K562 (cell line): ENCODE data around the gene CDHR2. TPM values are rescaled to one million over a fixed set of nuclear protein-coding genes. Genes with fewer than 3 reads are reported as not detected.

Experiments used
- BACH1 ChIP-seq: fragments of 200-800 bp; sonication (Bioruptor generic); IDR thresholded peaks from 2 replicates; pipeline ENCODE4 v1.6.1; 2016; ENCODE audit warnings: missing genetic modification characterization, missing compliant biosample characterization
- CEBPZ ChIP-seq: fragments of 150-350 bp; IDR thresholded peaks from 2 replicates; pipeline ENCODE4 v1.6.1; 2014; ENCODE audit warnings: low read depth, mild to moderate bottlenecking, low read length, borderline replicate concordance
- COPS2 ChIP-seq: fragments of 450-650 bp; conservative IDR thresholded peaks from 2 replicates; pipeline ENCODE4 v1.6.1; 2016; ENCODE audit warnings: mild to moderate bottlenecking, moderate library complexity
- DMBX1 ChIP-seq: fragments of 250-450 bp; sonication (Bioruptor Pico); IDR thresholded peaks from 2 replicates; pipeline ENCODE4 v1.8.0; 2022; ENCODE audit warnings: inconsistent platforms, mild to moderate bottlenecking, moderate library complexity, borderline replicate concordance
- GMEB1 ChIP-seq: fragments of 250-450 bp; sonication (Bioruptor Pico); IDR thresholded peaks from 2 replicates; pipeline ENCODE4 v1.4.0; 2020; ENCODE audit warnings: mild to moderate bottlenecking
- GTF2A2 ChIP-seq: IDR thresholded peaks from 2 replicates; pipeline ENCODE4 v1.6.1; 2016; ENCODE audit warnings: mild to moderate bottlenecking, missing genetic modification characterization, missing compliant biosample characterization
- PKNOX1 ChIP-seq: fragments of 450-650 bp; IDR thresholded peaks from 2 replicates; pipeline ENCODE4 v1.6.1; 2016
- RBFOX2 ChIP-seq: fragments of 200-400 bp; formaldehyde crosslinking; IDR thresholded peaks from 2 replicates; pipeline ENCODE4 v1.6.1; 2017; ENCODE audit warnings: low read depth, mild to moderate bottlenecking, low read length, moderate library complexity
- RFX1 ChIP-seq: fragments of 450-650 bp; IDR thresholded peaks from 2 replicates; pipeline ENCODE4 v1.6.1; 2016; ENCODE audit warnings: mild to moderate bottlenecking, moderate library complexity
- RNF219 ChIP-seq: fragments of 250-450 bp; sonication (Bioruptor Pico); IDR thresholded peaks from 2 replicates; pipeline ENCODE4 v1.5.0; 2022; ENCODE audit warnings: mild to moderate bottlenecking
- STAG1 ChIP-seq: sonication (generic); formaldehyde crosslinking; IDR thresholded peaks from 2 replicates; pipeline ENCODE4 v1.5.0; 2020; ENCODE audit warnings: missing genetic modification reagents, borderline replicate concordance
- TAF15 ChIP-seq: fragments of 200-400 bp; formaldehyde crosslinking; IDR thresholded peaks from 2 replicates; pipeline ENCODE4 v1.6.1; 2017; ENCODE audit warnings: mild to moderate bottlenecking, low read depth, low read length, moderate library complexity
- ZBTB33 ChIP-seq: sonication (generic); formaldehyde crosslinking; IDR thresholded peaks from 2 replicates; pipeline ENCODE4 v1.8.1; 2023; ENCODE audit warnings: mild to moderate bottlenecking, missing genetic modification reagents
- ZBTB7A ChIP-seq: IDR thresholded peaks from 2 replicates; pipeline ENCODE4 v1.6.1; 2011; ENCODE audit warnings: low read depth, mild to moderate bottlenecking, low read length, moderate library complexity, borderline replicate concordance; ENCODE audit not compliant: control insufficient read depth
- ZNF217 ChIP-seq: sonication (generic); formaldehyde crosslinking; IDR thresholded peaks from 2 replicates; pipeline ENCODE4 v1.8.0; 2022; ENCODE audit warnings: mild to moderate bottlenecking, missing genetic modification reagents
- polyA plus RNA-seq, 8 experiments: library from polyadenylated mRNA; depleted of rRNA in 4 of 8; stranded (reverse) in 5 of 8; unstranded in 3 of 8; fragments of >200 nt; fragmentation: Nextera tagmentation in 2 of 8; fragmentation: Illumina TruSeq in 1 of 8; extraction: Ambion mirVana in 2 of 8; extraction: Trizol in 1 of 8; gene quantifications; 2 replicates each; pipeline versions ENCODE4 v1.2.1 to v1.2.3, GENCODE V29; 2011 to 2014; ENCODE audit warnings: inconsistent platforms in 1 of 8, missing spikeins in 1 of 8
- total RNA-seq, 7 experiments: library from RNA; depleted of rRNA in 6 of 7; stranded (reverse); fragments of >200 nt in 6 of 7; fragmentation: Illumina TruSeq in 2 of 7; extraction: Trizol in 2 of 7; gene quantifications; 2 replicates each; pipeline versions ENCODE4 v1.2.1 to v1.2.3, GENCODE V29; 2011 to 2021; ENCODE audit warnings: low replicate concordance in 1 of 7
- TF ChIP-seq, protein P1 (sequence below): fragments of 250-450 bp; sonication (Bioruptor Pico); IDR thresholded peaks from 2 replicates; pipeline ENCODE4 v1.9.0; 2021; ENCODE audit warnings: mild to moderate bottlenecking

The CDHR2 gene
- total and polyA plus RNA-seq, 9 of the 15 experiments (the other 6 are each of a cell fraction or from before 2014, with no cell fraction given): 0.01 to 0.62 (median 0.09) TPM; not detected in 2

GRCh38 chr5:176543428-176544182, 5.5 kb upstream of the CDHR2 start (continued):
- TF ChIP-seq RBFOX2: peak; percentile 74
- no peak for TF ChIP-seq PKNOX1
- no peak for TF ChIP-seq RNF219 (CRISPR knock-in tag)
- TF ChIP-seq BACH1: no peak
- no peak for TF ChIP-seq GTF2A2 (tag)
- no peak for TF ChIP-seq DMBX1
- TF ChIP-seq ZNF217 (CRISPR knock-in tag): no peak
- peak; percentile 84 for TF ChIP-seq GMEB1
- TF ChIP-seq STAG1 (CRISPR knock-in tag): no peak
- no peak for TF ChIP-seq CEBPZ
- TF ChIP-seq ZBTB33 (CRISPR knock-in tag): no peak
- TF ChIP-seq RFX1: no peak
- no peak for TF ChIP-seq COPS2
- peak; percentile 78; the same call in 1 of the 2 replicates for TF ChIP-seq ZBTB7A
- TF ChIP-seq TAF15: no peak
- TF ChIP-seq, protein P1, sequence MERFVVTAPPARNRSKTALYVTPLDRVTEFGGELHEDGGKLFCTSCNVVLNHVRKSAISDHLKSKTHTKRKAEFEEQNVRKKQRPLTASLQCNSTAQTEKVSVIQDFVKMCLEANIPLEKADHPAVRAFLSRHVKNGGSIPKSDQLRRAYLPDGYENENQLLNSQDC (CRISPR knock-in tag): peak; percentile 48; the same call in 1 of the 2 replicates
